GM18499 (cell line): ENCODE measurements around the gene SYPL1.

Source experiments
- ATAC-seq: cut with Tn5 transposase; IDR thresholded peaks from one replicate; pipeline ENCODE4 v1.9.1; 2021; ENCODE audit warnings: moderate number of reproducible peaks; ENCODE audit not compliant: insufficient read depth, unreplicated experiment

Gene SYPL1

DNA sequence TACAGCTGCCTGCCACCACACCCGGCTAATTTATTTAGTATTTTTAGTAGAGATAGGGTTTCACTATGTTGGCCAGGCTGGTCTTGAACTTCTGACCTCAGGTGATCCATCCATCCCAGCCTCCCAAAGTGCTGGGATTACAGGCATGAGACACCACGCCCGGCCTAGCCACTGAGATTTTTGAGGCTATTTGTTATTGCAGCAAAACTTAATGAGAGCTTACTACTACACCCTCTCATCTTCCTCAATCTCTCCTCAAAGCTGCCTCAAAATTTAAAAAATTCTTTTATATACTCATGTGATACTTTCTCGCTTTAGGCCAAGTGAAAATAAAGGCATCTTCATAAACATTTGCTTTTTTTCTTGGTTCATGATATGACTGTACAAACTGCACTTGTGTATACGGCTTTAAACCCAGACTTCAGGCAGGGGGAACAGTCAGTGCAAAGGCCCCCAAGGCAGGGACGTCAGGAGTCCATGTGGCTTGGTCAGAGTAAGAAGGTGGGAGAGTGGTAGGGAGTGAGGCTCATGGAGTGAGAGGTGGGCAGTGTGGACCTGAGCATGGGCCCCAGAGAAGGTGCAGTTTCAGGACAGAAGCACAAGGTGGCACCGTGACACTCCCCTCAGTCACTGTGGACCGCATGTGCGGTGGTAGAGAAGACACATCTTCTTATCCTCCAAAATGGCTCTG, 55.5 kb downstream of the SYPL1 start:
- no peak for ATAC-seq

DNA sequence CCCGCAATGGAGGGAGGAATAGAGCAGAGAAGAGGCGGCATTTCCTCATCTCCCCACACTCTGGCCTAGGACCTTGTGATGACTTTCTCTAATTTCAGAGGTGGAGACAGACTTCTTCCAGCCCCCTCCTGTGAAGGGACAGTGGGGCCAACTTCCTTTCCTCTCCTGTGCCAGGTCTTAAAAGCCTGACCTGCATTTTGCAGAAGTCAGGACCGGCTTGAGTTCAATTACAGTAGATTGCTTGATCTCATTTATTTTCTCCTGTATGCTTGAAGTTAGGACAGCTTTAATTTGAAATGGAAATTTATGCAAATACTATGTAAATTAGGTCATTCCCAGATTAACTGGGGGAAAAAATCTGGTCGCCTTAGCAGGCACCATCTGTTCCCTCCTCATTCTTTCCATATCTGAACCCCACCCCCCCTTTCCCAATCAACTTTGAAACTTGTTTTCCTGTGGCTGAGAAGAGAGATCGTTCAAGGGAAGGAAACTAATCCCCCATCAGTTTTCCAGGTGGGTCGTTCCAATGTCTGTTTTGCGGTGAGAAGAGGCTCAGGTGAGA, 57.1 kb downstream of the SYPL1 start:
- no peak for ATAC-seq

DNA sequence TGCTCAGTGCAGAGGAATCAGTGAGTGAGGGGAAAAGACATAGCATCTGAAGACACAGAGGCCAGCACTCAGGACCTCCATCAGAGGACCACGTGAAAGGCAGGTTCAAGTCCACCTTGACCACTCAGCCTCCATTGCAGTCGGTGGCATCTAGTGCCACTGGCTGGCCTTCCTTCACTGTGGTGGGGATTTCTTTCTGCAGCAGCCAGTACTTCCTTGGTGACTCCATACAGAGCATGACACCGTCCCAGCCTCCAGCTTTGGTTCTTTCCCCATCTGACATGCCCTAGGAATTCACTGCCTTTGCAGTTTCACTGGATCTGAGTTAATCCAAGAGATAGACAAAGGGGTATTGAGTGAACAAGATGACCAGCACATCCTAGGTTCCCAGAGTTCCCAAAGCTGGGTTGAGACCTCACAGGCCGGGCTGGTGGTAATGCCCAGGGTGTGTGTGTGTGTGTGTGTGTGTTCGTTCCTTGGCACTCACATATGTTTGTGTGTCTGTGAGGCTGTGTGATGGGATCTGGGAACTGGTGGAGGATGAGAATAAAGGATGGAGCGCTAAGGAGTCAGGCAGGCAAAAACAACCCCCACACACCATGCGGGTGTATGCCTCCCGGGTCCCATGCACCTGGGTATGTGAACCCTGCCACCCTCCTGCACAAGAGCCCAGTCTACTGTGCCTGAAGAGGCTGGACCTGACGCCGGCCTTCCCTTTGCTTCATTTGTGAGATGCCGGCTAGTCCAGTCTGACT, 57.8 kb downstream of the SYPL1 start:
- no peak for ATAC-seq

DNA sequence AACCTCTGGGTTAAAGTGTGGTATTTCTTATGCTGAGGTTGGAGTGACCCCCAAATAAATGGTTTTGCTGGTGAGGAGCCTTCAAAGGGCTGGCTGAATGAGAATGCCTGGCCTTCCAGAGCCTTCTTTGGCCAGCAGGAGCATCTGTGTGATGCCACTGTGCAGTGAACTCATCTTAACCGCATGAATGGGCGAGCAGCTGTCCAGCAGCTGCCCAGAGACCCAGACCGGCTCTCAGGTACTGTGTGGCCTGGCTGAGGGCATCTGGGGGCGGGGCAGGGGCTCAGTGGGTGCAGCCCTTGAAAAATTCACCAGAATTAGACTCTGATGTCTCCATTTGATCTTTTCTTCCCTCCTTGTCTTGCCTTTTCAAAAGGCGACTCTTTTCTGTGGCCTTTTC, 59.0 kb downstream of the SYPL1 start:
- ATAC-seq: no peak

DNA sequence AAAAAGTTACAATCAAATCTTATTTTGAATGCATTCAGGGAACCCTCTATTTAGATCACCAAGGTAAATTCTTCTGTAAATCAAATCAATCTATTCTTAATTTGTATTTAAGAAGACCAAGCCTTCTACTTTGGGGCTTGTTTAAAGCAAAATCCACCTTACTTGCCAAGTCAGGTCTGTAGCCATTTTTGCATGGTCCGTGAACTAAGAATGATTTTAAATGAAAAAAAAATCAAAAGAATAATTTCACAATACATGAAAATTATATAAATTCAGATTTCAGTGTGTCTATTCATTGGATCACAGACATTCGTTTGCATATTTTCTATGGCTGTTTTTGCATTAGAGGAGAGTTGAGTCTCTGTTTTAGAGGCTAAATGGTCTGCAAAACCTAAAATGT, 59.4 kb downstream of the SYPL1 start:
- ATAC-seq: no peak

DNA sequence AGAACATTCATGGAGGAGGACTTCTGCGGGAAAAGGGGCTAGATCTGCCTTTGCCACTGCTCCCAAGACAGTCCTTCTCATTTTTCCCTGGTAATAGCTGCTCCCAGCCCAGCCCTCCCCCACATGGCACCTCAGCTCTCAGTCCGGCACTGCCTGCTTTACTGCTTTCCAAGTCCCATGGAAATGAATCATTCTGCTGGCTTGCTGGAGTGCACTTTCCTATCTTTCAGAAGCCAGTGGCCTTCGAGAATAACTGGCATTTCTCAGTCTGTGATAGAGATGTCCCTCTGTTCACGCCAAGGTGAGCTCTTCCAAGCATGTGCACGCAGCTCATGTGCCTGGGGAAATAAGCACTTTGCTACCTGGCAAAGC, 61.4 kb downstream of the SYPL1 start:
- ATAC-seq: no peak

DNA sequence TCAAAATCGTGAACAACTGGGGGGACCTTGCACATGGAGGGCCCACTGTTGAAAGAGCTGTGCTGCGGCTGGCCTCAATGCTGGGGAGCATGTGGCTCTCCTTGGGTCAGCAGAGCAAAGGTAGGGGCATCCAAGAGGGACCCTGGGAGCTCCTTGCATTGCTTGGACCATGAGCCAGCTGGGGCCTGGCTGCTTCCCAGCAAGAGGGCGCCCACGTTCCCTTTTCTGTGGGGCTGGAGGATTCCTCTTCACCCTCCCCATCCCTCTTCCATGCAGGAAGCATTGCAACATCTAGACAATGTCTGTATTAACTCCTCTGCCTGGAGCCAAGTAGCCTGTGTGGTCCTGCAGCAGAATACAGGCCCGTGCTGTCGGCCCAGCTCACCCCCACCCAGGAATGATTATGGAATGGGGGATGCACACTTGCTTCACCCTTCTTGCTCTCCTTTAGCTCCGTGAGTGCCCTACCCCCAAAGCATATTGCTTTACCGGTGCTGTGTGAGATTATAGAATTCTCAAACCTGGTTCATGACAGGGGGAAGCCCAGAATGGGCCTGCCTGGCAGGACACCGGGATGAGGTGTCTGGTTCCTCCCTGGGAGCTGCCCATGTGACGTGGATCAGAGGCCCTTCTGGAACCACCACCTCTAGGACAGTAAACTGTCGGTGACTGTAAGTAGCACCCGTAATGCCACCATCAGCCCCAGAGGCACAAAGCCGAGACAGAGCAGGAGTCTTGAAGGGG, 61.9 kb downstream of the SYPL1 start:
- ATAC-seq: no peak

DNA sequence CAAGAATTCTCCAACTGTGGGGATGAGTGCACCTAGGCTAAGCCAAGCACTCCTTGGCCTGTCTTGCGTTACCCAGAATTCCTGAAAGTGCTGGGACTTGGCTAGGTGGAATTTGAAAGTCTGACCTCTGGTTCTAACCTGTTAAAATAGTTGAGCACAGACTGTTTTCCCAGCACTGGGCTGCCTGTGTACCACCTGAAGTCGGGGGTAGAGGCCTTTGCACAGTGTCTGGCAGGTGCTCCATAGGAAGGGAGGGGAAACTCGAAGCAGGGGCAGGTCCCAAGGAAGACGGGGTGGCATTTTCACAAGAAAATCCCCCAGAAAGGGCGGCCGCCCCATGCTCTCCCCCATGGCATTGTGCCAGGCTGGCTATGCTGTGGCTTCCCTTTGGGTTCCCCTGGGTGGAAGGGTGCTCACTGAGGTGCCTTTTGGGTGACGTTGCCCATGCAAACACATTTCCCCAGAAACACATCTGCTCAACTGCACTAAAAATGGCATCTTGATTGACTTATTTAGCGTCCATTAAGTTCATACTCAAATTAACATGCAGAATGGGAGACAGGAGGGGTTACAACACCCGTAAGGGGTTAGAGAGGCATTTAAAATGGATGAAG, 62.9 kb downstream of the SYPL1 start:
- no peak for ATAC-seq

DNA sequence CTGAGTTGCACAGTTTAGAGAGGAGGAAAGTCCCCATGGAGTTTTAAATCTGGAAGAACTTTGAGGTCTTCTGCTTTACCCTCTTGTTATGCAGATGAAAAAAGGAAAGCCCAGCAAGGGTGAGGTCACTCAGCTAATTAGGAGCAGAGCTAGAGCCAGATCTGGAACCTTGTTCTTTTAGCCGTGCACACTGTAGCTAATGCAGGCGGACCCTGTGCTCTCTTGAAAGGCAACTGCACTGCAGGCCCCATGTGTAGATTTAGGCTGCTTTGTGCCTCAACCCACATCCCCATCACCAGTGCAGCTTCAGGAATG, 63.4 kb downstream of the SYPL1 start:
- no peak for ATAC-seq

DNA sequence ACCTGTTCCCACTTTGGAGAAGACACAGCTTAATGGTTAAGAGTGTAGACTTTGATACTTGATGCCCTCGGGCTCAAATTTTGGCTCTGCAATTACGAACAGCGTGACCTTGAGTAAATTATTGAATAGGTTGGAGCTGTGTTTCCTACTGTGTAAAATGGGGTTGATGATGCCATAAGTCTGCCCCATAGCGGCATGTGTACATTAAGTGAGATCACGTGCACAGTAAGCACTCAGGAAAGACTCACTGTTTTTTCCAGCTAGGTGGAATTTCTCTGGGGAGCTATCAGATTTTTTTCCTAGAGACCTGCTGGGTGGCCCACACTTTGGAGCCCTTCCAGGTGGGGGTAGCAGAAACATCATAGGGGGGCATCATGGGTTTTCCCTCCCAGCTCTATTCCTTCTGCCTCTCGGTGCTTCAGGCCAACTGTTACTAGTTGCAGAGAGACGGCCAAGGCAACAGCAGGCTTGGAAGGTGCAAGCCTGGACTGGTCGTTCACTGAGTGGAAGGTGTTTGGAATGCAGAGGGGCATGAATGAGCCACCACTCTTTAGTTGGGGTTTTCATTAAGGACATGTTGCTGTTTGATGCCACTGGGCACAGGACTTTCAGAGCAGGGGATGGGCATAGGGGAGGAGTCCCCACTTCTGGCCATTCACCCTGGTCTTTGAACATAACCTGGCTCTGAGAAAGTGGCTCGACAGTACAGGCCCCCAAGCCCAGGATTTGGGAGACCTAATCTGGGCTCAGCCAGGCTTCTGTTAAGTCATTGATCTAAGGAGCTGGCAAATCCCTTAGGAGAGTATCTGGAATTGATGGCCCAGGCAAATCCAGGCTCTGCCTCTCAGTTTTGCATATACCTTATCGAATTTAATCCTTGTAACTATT, 64.0 kb downstream of the SYPL1 start:
- ATAC-seq: no peak

DNA sequence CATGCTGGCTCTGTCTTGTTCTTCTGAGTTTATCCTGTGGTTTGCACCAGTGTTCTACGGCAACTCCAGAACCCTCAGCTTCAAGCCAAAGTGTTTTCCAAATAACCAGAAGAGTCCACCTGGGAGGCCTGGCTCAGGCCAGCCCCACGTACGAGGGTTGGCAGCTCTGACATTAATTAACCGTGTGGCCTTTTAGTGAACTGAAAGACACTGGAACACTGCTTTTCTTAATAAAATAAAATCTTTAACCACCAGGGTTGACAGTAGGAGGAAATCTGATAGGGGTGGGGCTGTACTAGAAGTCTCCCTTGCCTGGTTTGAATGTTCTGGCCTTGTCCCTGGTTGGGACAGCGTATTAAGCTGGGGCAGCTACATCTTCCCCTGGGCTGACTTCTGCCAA, 64.9 kb downstream of the SYPL1 start:
- no peak for ATAC-seq

DNA sequence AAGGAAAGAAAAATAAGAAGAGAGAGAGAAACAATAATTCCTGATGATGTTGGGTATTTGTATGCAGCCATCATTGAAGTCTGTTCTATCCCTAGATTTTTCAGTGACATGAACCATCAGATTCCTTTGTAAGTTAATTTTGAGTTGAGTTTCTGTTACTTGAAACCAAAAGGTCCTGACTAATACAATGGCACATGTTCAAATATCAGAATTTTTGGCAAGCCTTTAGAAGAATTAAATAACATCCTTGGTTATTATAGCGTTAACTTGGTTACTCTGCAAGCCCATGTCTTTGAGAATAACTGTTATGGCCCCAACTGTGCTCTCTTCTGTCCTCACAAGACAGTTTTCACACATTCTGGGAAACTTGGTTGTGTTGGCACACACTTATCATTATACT, 66.5 kb downstream of the SYPL1 start:
- ATAC-seq: no peak

DNA sequence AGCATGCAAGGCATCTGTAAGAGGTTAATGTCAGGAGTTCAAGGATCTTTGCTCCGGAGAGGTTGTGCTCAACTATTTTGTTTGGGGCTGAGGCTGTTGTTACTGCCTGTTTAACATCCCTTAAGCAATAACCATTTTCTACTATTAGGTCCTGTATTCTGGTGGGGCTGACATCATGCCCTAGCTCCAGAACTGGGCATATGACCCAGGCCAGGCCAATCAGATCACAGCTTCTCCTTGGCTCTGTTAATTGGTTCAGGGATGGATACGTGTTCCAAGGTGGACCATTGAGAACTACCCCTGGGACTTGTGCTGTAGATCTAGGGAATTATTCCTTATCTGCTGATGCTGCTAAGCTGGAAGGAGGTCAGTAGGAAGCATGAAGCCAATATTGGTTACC, 67.0 kb downstream of the SYPL1 start:
- ATAC-seq: no peak

DNA sequence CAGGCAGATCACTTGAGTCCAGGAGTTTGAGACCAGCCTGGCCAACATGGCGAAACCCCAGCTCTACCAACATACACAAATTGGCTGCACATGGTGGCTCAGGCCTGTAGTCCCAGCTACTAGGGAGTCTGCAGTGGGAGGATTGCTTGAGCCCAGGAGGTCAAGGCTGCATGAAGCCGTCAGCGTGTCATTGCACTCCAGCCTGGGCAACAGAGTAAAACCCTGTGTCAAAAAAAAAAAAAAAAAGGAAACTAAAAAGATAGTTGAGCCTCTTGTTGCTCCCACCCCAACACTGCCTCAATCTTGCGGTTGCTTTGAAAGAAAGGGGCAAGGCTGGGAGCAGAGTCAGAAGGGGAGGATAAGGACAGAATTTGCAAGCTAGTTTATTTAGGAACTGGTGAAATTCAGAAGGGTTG, 69.9 kb downstream of the SYPL1 start:
- ATAC-seq: no peak

DNA sequence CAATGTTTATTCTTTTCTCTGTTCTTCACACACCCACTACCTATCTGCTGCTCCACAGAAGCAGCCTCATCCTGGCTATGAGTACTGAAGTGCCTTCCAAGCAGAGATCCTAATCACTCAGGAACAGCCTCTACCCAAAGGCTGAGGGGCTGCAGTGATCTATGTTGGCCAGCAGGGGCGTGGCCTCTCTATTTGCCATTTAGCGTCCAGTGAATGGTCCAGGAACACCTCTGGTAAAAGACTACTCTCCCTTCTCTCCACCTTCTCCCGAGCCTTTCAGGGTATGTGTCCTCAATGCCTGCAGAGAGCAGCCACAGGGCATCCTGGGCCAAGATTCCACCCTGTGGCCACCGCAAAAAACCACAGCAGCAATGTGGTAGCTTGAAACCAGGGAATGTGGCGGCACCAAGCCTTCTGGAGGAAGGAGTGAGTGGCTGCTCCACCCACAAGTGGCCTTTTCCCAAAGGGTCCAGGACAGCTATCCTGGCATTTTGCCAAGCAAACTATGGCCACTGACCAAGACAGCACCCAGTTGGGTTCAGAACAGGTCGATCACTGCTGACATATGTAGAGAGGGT, 70.9 kb downstream of the SYPL1 start:
- ATAC-seq: no peak
